ENCODE data around the gene BACE2.

- TF ChIP-seq CTCF (conservative IDR thresholded peaks at IDR 0.05; ENCODE audit: low read depth, low read length) (no peak), SMC3 (IDR thresholded peaks at IDR 0.05; ENCODE audit: low read depth, low read length) (no peak), MXI1 (IDR thresholded peaks at IDR 0.05; ENCODE audit: borderline replicate concordance, low read depth, low read length) (no peak), MAFK (IDR thresholded peaks at IDR 0.05; ENCODE audit: low read depth, low read length) (no peak), FOS (IDR thresholded peaks at IDR 0.05; ENCODE audit: low read depth, low read length) (no peak), CEBPB (IDR thresholded peaks at IDR 0.05; ENCODE audit: low read depth, low read length) (no peak), RAD21 (IDR thresholded peaks at IDR 0.05; ENCODE audit: low read length) (no peak), RCOR1 (IDR thresholded peaks at IDR 0.05; ENCODE audit: insufficient replicate concordance, low read length) (no peak), NFE2L2 (IDR thresholded peaks at IDR 0.05; ENCODE audit: low read depth, low read length) (no peak), MAZ (IDR thresholded peaks at IDR 0.05; ENCODE audit: borderline replicate concordance, low read depth, low read length) (no peak), POLR2A (IDR thresholded peaks at IDR 0.05; ENCODE audit: low read depth, low read length) (no peak), BHLHE40 (IDR thresholded peaks at IDR 0.05; ENCODE audit: low read depth, low read length) (no peak), RFX5 (IDR thresholded peaks at IDR 0.05; ENCODE audit: low read depth, low read length) (no peak), CHD1 (IDR thresholded peaks at IDR 0.05; ENCODE audit: low read depth, low read length) (no peak)
Observed at GRCh38 chr21:41234569-41234968, 66.6 kb downstream of the BACE2 start.

Measured in IMR-90 (cell line).